HUES48 (cell line): ENCODE results near the gene ANK2.

ENCODE experiments used
- H3K27ac ChIP-seq: one replicate; pipeline ENCODE4 v1.7.0; 2013; ENCODE audit warnings: low read depth, low read length, inconsistent platforms
- H3K27me3 ChIP-seq: 2 replicates; pipeline ENCODE4 v1.6.1; 2013; ENCODE audit warnings: mild to moderate bottlenecking, low read length; ENCODE audit not compliant: control insufficient read depth, insufficient read depth
- H3K36me3 ChIP-seq: 2 replicates; pipeline ENCODE4 v1.6.1; 2013; ENCODE audit warnings: low read length; ENCODE audit not compliant: control insufficient read depth, insufficient read depth
- H3K4me1 ChIP-seq: 2 replicates; pipeline ENCODE4 v1.6.1; 2013; ENCODE audit warnings: mild to moderate bottlenecking, low read length; ENCODE audit not compliant: control insufficient read depth, insufficient read depth
- H3K4me3 ChIP-seq: 2 replicates; pipeline ENCODE4 v1.5.1; 2013; ENCODE audit warnings: mild to moderate bottlenecking, low read depth, low read length
- H3K9ac ChIP-seq: 2 replicates; pipeline ENCODE4 v1.6.1; 2013; ENCODE audit warnings: mild to moderate bottlenecking, low read depth, low read length, moderate library complexity
- H3K9me3 ChIP-seq: 2 replicates; pipeline ENCODE4 v1.6.1; 2013; ENCODE audit warnings: low read length; ENCODE audit not compliant: control insufficient read depth, insufficient read depth

ANK2 gene

GRCh38 chr4:113016377-113016776 lies 33.1 kb upstream of the ANK2 start:
- Histone ChIP-seq H3K4me1 (no peaks in the 10 kb centered on the region; the same call in 1 of the 2 replicates), H3K27ac (no peak overlapping the region), H3K9me3 (no peaks in the 10 kb centered on the region), H3K9ac (no peak overlapping the region), H3K4me3 (no peak overlapping the region), H3K27me3 (no peaks in the 10 kb centered on the region), H3K36me3 (no peaks in the 10 kb centered on the region)

- 0 out of 2 replicates have a peak, but pooled peaks cover 3% of the 10 kb centered on the region for H3K4me1 ChIP-seq
- H3K27ac ChIP-seq, result no peak overlapping the region
- H3K9ac ChIP-seq, result no peak overlapping the region
- no peaks in the 10 kb centered on the region for H3K9me3 ChIP-seq
- no peaks in the 10 kb centered on the region for H3K27me3 ChIP-seq
- no peaks in the 10 kb centered on the region for H3K36me3 ChIP-seq
- no peak overlapping the region for H3K4me3 ChIP-seq
Measured at GRCh38 chr4:113020966-113021365, 28.5 kb upstream of the ANK2 start.

GRCh38 chr4:113024388-113024787 lies 25.1 kb upstream of the ANK2 start:
- H3K4me3 ChIP-seq, result no peak overlapping the region
- 0 out of 2 replicates have a peak, but pooled peaks cover 3% of the 10 kb centered on the region for H3K4me1 ChIP-seq
- H3K9me3 ChIP-seq, result no peaks in the 10 kb centered on the region
- H3K36me3 ChIP-seq, result no peaks in the 10 kb centered on the region
- no peak overlapping the region for H3K27ac ChIP-seq
- H3K9ac ChIP-seq, result no peak overlapping the region
- H3K27me3 ChIP-seq, result no peaks in the 10 kb centered on the region

GRCh38 chr4:113025416-113025815 lies 24.0 kb upstream of the ANK2 start:
- Histone ChIP-seq H3K27me3 (no peaks in the 10 kb centered on the region), H3K4me1 (peaks cover 8% of the 10 kb centered on the region; the same call in 1 of the 2 replicates), H3K36me3 (no peaks in the 10 kb centered on the region), H3K9me3 (no peaks in the 10 kb centered on the region), H3K27ac (no peak overlapping the region), H3K9ac (no peak overlapping the region), H3K4me3 (no peak overlapping the region)

- no peaks in the 10 kb centered on the region for H3K27me3 ChIP-seq
Measured at GRCh38 chr4:113026556-113026955, 22.9 kb upstream of the ANK2 start.

GRCh38 chr4:113028074-113028473 lies 21.4 kb upstream of the ANK2 start:
- Histone ChIP-seq H3K36me3 (no peaks in the 10 kb centered on the region), H3K27ac (no peak overlapping the region), H3K4me3 (no peak overlapping the region), H3K9me3 (no peaks in the 10 kb centered on the region), H3K9ac (no peak overlapping the region), H3K4me1 (peaks cover 23% of the 10 kb centered on the region), H3K27me3 (no peaks in the 10 kb centered on the region)

More at GRCh38 chr4:113026556-113026955, 22.9 kb upstream of the ANK2 start:
- H3K9ac ChIP-seq, result no peak overlapping the region
- no peaks in the 10 kb centered on the region for H3K9me3 ChIP-seq
- H3K4me1 ChIP-seq, result peaks cover 14% of the 10 kb centered on the region
- H3K27ac ChIP-seq, result no peak overlapping the region
- H3K36me3 ChIP-seq, result no peaks in the 10 kb centered on the region
- H3K4me3 ChIP-seq, result no peak overlapping the region

- H3K4me3 ChIP-seq, result no peak overlapping the region
- no peaks in the 10 kb centered on the region for H3K27me3 ChIP-seq
- H3K9ac ChIP-seq, result no peak overlapping the region
- no peaks in the 10 kb centered on the region for H3K36me3 ChIP-seq
- no peaks in the 10 kb centered on the region for H3K9me3 ChIP-seq
- H3K27ac ChIP-seq, result no peak overlapping the region
- H3K4me1 ChIP-seq, result peaks cover 20% of the 10 kb centered on the region
Measured at GRCh38 chr4:113031212-113031611, 18.2 kb upstream of the ANK2 start.

GRCh38 chr4:113040793-113041192 lies 8.7 kb upstream of the ANK2 start:
- Histone ChIP-seq H3K9me3 (no peaks in the 10 kb centered on the region), H3K36me3 (no peaks in the 10 kb centered on the region), H3K27me3 (no peaks in the 10 kb centered on the region), H3K27ac (no peak overlapping the region), H3K4me3 (no peak overlapping the region), H3K4me1 (0 out of 2 replicates have a peak, but pooled peaks cover 2% of the 10 kb centered on the region), H3K9ac (no peak overlapping the region)

GRCh38 chr4:113042502-113042901 lies 7.0 kb upstream of the ANK2 start:
- Histone ChIP-seq H3K36me3 (no peaks in the 10 kb centered on the region), H3K9ac (no peak overlapping the region), H3K9me3 (no peaks in the 10 kb centered on the region), H3K27ac (no peak overlapping the region), H3K27me3 (no peaks in the 10 kb centered on the region), H3K4me1 (0 out of 2 replicates have a peak, but pooled peaks cover 2% of the 10 kb centered on the region), H3K4me3 (no peak overlapping the region)

- Histone ChIP-seq H3K27ac (peak overlapping the region; percentile 30), H3K4me1 (0 out of 2 replicates have a peak, but pooled peaks cover 2% of the 10 kb centered on the region), H3K9ac (no peak overlapping the region), H3K9me3 (no peaks in the 10 kb centered on the region), H3K27me3 (no peaks in the 10 kb centered on the region), H3K36me3 (no peaks in the 10 kb centered on the region), H3K4me3 (no peak overlapping the region)
Measured at GRCh38 chr4:113043591-113043990, 5.9 kb upstream of the ANK2 start.

- Histone ChIP-seq H3K27me3 (no peaks in the 10 kb centered on the region), H3K9ac (no peak overlapping the region), H3K4me3 (peak overlapping the region; percentile 33), H3K36me3 (no peaks in the 10 kb centered on the region), H3K4me1 (peaks cover 28% of the 10 kb centered on the region), H3K9me3 (no peaks in the 10 kb centered on the region), H3K27ac (peak overlapping the region; percentile 36)
Measured at GRCh38 chr4:113050371-113050755, 910 bp downstream of the ANK2 start.

- Histone ChIP-seq H3K9ac (no peak overlapping the region), H3K4me3 (peak overlapping the region; percentile 33), H3K4me1 (peaks cover 28% of the 10 kb centered on the region), H3K27ac (no peak overlapping the region), H3K36me3 (no peaks in the 10 kb centered on the region), H3K27me3 (no peaks in the 10 kb centered on the region), H3K9me3 (no peaks in the 10 kb centered on the region)
Measured at GRCh38 chr4:113050837-113051236, 1.4 kb downstream of the ANK2 start.
